ENCODE results near the gene DMD.

Gene DMD

DNA sequence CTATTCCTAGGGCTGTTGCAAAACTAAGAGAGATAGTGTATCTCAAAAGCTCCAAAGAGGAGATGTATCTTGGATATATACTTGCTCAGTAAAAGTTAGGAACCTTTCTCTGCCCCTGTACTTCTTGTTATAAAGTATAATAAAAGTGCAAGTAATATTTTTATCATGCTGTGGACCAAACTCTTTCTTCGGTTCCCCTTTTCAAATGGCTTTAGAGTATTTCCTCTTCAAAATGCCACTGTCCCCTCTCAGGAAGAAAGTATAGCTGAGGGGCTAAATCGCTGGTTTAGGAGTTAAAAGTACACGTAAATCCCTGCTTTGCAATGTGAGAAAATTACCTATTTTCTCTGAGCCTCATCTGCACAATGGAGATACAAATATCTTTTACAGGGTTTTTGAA lies 1970.4 kb downstream of the DMD start:
- TF ChIP-seq POLR2A (IDR thresholded peaks at IDR 0.05; ENCODE audit: extremely low read depth, insufficient read length) (no peak), MYC (IDR thresholded peaks at IDR 0.05; ENCODE audit: low read depth, low read length) (no peak)
- TF ChIP-seq, protein P1, sequence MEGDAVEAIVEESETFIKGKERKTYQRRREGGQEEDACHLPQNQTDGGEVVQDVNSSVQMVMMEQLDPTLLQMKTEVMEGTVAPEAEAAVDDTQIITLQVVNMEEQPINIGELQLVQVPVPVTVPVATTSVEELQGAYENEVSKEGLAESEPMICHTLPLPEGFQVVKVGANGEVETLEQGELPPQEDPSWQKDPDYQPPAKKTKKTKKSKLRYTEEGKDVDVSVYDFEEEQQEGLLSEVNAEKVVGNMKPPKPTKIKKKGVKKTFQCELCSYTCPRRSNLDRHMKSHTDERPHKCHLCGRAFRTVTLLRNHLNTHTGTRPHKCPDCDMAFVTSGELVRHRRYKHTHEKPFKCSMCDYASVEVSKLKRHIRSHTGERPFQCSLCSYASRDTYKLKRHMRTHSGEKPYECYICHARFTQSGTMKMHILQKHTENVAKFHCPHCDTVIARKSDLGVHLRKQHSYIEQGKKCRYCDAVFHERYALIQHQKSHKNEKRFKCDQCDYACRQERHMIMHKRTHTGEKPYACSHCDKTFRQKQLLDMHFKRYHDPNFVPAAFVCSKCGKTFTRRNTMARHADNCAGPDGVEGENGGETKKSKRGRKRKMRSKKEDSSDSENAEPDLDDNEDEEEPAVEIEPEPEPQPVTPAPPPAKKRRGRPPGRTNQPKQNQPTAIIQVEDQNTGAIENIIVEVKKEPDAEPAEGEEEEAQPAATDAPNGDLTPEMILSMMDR (IDR thresholded peaks at IDR 0.05; ENCODE audit: low read depth, low read length), result no peak
- TF ChIP-seq, protein P2, sequence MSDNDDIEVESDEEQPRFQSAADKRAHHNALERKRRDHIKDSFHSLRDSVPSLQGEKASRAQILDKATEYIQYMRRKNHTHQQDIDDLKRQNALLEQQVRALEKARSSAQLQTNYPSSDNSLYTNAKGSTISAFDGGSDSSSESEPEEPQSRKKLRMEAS (IDR thresholded peaks at IDR 0.05; ENCODE audit: low read depth, low read length), result no peak
- DNase-seq (ENCODE audit: low read depth), result no peak
- no peak overlapping the region for H3K4me3 ChIP-seq (ENCODE audit: low read depth, low read length)

DNA sequence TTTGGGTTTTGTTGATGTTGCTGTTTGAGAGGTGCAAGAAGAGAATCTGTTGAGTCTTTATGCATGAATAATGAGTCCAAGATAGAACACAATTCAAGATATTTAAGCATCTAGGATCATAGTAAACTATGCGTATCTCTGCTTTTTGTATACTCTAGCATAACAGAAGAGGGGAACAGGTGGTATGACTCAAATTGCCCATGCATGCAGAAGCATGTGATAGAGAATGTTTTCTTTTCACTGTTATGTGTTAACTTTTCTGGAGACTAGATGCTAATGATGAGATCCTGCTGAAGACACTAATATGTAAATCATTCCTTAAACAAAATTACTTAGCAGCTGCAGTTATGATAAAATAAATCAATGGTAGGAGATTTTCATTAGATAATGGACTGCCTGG lies 1974.2 kb downstream of the DMD start:
- DNase-seq (ENCODE audit: low read depth), result no peak
- TF ChIP-seq, protein P1 (IDR thresholded peaks at IDR 0.05; ENCODE audit: low read depth, low read length), result no peak
- TF ChIP-seq POLR2A (IDR thresholded peaks at IDR 0.05; ENCODE audit: extremely low read depth, insufficient read length) (no peak), MYC (IDR thresholded peaks at IDR 0.05; ENCODE audit: low read depth, low read length) (no peak)
- TF ChIP-seq, protein P2 (IDR thresholded peaks at IDR 0.05; ENCODE audit: low read depth, low read length), result no peak
- no peak overlapping the region for H3K4me3 ChIP-seq (ENCODE audit: low read depth, low read length)

DNA sequence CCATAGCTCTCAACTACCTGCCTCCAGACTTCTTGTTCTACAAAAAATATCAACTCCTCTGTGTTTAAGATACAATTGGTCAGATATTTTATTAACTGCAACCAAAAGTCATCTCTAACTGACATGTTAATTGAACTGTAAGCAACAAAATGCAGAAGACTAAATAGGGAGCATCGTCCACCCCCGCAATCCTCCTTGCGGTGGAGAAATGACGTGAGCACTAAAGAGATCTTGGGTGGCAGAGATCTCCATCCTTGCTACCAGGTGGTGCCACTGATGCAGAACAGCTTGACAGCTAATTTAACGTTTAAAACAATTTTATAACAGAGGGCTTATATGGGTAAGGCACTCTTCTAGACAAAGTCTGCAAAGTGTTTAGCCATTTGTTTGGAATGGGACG lies 1975.1 kb downstream of the DMD start:
- TF ChIP-seq, protein P1 (IDR thresholded peaks at IDR 0.05; ENCODE audit: low read depth, low read length), result no peak
- TF ChIP-seq MYC (IDR thresholded peaks at IDR 0.05; ENCODE audit: low read depth, low read length) (no peak), POLR2A (IDR thresholded peaks at IDR 0.05; ENCODE audit: extremely low read depth, insufficient read length) (no peak)
- TF ChIP-seq, protein P2 (IDR thresholded peaks at IDR 0.05; ENCODE audit: low read depth, low read length), result no peak
- no peak overlapping the region for H3K4me3 ChIP-seq (ENCODE audit: low read depth, low read length)
- DNase-seq (ENCODE audit: low read depth), result no peak

DNA sequence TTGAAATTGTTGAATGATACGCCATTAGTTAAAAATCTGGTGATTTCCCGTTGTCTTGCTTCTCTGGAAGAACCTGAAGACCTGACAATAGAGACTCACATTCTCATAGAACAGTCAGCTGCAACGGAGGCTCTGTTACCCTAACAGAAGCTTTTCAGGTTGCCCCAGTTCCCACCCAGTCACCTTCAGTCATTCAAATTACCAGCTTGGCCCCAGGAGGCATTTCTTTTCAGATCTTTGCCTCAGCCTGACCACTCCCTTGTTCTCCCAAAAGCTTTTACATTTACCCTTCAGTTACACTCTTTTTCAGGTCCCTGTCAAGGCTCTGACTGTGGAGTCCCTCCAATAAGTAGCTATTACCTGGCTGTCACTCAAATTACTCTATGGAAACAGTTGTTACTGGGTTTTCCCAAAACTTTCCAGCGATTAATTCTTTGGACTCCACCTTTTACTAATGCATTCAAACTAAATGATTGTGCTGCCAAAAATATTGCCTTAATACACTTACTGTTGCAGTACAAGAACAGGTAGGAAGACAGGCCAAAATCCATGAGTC lies 1977.3 kb downstream of the DMD start:
- TF ChIP-seq, protein P2 (IDR thresholded peaks at IDR 0.05; ENCODE audit: low read depth, low read length), result no peak
- TF ChIP-seq MYC (IDR thresholded peaks at IDR 0.05; ENCODE audit: low read depth, low read length) (no peak), POLR2A (IDR thresholded peaks at IDR 0.05; ENCODE audit: extremely low read depth, insufficient read length) (no peak)
- TF ChIP-seq, protein P1 (IDR thresholded peaks at IDR 0.05; ENCODE audit: low read depth, low read length), result no peak
- no peak overlapping the region for H3K4me3 ChIP-seq (ENCODE audit: low read depth, low read length)
- DNase-seq (ENCODE audit: low read depth), result no peak

DNA sequence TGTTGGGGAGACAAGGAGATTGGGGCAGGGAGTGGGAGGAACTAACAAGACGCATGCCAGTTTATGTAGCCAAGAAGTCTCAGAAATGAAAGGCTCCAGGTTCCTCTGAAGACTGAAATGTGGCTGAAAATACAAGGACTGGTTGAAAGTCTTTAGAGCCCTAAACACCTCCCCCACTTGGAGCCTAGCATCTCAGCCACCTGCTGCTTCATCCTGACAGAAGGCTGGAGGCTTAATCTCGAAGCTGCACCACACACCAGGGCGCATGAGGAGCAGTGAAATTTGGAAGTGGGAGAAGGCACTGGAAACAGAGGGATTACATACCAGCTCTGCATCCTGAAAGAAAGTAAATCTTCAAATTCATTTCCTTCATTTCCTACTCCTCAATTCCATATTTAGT lies 1978.8 kb downstream of the DMD start:
- H3K4me3 ChIP-seq (ENCODE audit: low read depth, low read length), result no peak overlapping the region
- no peak for TF ChIP-seq MYC (IDR thresholded peaks at IDR 0.05; ENCODE audit: low read depth, low read length)
- no peak for TF ChIP-seq POLR2A (IDR thresholded peaks at IDR 0.05; ENCODE audit: extremely low read depth, insufficient read length)
- TF ChIP-seq, protein P1 (IDR thresholded peaks at IDR 0.05; ENCODE audit: low read depth, low read length), result no peak
- TF ChIP-seq, protein P2 (IDR thresholded peaks at IDR 0.05; ENCODE audit: low read depth, low read length), result no peak
- no peak for DNase-seq (ENCODE audit: low read depth)

All from NB4 (cell line).